GM12801 (cell line): ENCODE measurements around the gene TBC1D1.

Experiments used
- CTCF ChIP-seq: IDR thresholded peaks from one replicate; pipeline ENCODE4 v1.5.1; 2011; ENCODE audit warnings: control low read depth; ENCODE audit not compliant: insufficient read length; ENCODE audit errors: extremely low read depth

TBC1D1 gene

DNA sequence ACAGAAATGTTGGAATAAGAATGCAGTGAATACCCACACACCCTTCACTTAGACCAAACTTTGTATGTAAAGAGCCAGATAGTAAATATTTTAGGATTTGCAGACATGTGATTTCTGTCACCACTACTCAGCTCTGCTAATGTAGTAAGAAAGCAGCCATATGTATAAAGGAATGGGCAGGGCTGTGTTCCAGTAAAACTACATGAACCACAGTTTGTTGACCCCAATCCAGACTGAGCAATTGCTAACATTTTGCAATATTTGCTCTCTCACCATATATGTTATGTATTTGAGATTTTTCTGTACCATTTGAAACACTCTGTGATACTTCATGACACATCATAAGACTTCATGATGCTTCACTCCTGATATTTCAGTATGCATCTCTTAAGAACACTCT lies 32.0 kb upstream of the TBC1D1 start:
- no peak for TF ChIP-seq CTCF

DNA sequence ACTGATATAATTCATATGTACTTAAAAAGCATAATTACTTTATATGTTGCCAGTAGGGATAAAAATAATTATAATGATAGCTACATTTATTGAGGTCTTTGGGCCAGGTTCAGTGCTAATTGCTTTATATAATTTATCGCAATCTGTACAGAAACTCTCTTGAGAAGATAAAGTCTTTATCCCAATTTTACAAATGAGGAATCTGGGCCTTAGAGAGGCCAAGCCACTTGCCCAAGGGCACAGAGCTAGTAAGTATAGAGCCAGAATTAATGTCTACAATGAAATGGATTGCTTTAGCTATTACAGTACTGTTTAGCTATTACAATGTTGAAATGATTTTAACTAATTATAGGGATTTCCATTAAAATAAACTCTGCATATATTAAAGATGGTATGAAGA lies 30.6 kb upstream of the TBC1D1 start:
- no peak for TF ChIP-seq CTCF

- TF ChIP-seq CTCF = no peak
Observed at GRCh38 chr4:37862961-37863360, 27.9 kb upstream of the TBC1D1 start.

DNA sequence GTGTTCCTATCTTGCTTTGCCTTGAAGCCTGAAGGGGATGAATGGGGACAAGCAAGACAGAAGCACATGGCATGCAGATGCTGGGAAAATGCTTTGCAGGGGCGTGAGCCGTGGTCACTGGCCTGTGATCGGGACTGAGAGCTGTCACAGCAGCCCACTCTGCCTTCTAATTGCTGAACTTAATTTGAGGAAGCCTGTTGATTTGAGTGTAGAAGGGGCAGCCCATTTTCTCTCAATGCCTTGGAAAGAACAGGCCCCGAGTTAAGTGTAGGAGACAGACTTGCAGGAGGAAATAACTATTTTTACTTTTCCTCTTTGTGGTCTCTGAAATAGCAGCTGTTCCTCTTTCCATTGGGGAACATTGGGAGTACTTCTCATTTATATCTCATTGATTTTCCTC lies 26.1 kb upstream of the TBC1D1 start:
- no peak for TF ChIP-seq CTCF

DNA sequence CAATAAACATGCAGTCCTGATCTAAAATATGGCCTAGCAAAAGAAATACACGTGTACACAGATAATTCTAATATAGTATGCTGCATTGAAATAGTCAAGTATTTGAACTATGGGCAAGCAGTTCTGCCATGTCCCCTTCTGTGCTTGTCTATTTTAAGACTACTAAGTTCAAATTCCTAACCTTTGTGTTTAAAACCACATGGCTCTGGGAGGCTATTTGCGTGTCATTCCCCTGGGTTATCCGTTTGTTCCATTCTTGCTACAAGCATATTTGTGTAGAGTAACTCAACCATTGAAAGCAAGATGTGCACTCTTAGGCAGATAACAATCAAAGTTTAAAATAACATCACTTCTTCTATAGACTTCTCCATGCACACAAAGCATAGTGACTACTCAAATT lies 25.4 kb upstream of the TBC1D1 start:
- no peak for TF ChIP-seq CTCF

- no peak for TF ChIP-seq CTCF
Observed at GRCh38 chr4:37867102-37867501, 23.8 kb upstream of the TBC1D1 start.

DNA sequence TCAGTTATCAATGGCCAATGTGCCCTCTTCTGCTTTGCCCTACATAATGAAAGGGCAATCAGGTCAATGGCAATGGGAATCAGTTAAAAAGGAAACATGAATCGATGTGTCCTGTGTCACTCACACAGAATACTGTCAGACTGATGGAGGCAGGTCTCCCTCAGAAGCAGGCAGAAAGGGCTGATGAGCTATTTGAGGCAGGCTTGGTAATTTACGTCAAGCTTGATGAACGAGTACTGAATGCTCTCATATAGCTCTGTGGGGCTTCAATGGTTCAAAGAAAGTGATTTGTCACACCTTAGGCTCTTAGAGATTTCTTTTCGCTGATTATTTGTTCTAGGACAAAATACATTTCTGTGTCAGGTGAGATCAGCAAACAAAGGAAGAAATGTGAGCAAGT lies 22.6 kb upstream of the TBC1D1 start:
- TF ChIP-seq CTCF = no peak
